ENCODE data around the gene RAB24.

RAB24 gene

DNA sequence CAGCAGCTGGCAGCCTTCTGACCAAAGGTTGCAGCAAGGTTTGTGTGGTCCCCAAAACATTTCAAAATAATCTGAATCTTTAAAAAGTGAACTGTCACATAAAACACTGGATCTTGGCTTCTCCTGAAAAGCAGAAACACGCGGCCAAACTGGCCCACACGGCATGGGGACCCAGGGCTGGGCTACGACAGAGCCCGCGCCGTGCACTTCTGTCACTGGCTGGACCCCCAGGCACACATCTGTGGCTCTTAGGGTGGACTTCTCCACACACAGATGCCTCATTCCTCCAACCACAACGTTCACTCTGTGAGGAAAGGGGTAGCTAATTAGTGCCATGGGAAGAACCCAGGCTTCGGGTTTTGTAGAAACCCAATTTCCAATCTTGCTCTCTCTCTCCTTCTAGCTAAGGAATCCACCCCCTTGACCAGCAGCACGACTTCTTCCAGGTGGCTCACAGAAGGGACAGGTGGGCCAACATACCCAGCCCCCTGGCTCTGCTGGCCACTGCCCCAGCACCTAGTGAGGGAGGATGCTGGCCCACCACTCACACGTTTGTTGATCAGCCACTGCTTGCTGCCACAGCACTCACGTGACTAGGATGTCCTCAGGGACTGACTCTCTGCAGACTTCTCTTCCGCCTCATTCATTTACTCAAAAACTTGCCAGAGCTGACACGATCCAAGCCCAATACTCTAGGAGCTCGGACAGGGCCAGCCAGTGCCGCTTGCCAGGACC is 30.1 kb upstream of the RAB24 start:
- no peak for DNase-seq (ENCODE audit: low read depth in 2 of 2)

GRCh38 chr5:177332896-177333260 is 29.4 kb upstream of the RAB24 start:
- DNase-seq (ENCODE audit: low read depth in 2 of 2) = no peak

DNA sequence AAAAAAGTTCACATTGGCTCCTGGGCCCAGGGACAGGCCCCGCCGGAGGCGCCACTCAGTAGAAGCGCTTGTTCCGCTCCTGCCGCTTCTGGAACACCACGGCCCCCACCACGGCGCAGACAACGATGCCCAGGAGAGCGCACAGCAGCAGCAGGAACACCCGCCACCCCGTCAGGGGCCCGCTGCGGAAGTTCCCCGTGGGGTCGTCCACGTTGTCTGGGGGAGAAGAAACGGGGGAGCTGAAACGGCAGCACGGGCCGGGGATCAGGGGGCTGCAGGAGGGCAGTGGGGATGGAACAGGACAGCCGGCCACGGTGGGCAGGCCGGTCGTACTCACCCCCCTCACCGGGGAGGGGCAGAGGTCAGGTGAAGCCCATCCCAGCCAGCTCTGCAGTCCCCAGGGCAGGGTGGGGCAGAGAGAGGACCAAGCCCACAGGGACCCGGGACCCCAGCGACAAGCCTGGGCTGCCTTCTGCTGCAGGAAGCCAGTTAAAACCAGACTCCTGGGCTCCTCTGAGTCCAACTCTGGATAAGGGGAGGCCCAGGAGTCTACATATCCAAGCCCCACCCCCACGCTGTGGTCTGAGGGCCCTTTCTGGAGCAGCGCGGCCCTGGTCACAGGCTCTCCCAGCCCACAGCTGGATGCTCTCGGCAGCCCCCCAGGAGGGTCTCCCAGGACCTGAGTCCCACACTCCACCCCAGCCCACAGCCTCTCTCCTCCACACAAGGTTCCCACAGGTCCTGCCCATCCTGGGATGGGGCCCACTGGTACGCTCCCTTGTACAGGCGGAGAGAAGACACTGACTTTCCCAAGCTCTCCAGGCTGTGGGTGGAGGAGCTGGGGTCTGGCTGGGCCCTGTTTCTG is 28.7 kb upstream of the RAB24 start:
- DNase-seq (ENCODE audit: low read depth in 2 of 2) = no peak

GRCh38 chr5:177330991-177331842 is 27.7 kb upstream of the RAB24 start:
- DNase-seq (ENCODE audit: low read depth in 2 of 2) = no peak

DNA sequence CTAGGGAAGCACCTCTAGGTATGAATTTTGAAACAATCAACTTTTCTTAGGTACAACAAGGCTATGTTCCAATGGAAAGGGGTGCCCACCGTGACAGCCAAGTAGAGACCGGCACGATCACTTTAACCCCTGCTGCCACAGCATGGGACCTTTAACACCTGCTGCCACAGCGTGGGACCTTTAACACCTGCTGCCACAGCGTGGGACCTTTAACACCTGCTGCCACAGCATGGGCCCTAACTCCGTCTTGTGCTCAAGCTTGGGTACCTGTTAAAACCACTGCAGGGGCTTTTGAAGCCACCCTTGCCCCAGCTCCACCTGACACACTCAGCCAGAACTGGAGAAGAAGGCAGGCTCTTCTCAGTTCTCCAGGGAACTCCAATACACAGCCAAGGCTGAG is 26.4 kb upstream of the RAB24 start:
- DNase-seq (ENCODE audit: low read depth in 2 of 2) = no peak

DNA sequence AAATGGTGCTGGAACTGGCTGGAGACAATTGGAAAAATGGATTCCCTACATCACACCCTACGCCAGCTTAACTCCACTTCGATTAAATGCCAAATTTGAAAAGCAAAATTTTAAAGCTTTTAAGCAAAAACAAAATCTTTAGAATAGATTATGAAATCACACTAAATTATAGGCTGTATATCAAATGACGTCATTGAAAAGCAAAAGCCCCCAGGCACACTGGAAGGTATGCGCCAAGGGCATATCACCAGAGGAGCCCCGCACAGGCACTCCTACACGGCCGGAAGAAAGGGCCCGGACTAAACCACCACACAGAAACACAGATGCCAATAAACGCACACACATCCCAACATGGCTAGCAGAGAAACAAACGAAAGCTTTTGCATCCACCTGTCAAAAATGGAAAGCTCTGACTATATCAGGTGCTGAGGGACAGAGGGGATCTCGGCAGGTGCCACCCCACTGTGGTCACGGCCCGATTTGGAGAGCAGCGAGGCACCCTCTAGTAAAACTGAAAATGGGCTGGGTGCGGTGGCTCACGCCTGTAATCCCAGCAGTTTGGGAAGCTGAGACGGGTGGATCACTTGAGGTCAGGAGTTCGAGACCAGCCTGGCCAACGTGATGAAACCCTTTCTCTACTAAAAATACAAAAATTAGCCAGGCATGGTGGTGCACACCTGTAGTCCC is 25.2 kb upstream of the RAB24 start:
- DNase-seq (ENCODE audit: low read depth in 2 of 2) = no peak

DNA sequence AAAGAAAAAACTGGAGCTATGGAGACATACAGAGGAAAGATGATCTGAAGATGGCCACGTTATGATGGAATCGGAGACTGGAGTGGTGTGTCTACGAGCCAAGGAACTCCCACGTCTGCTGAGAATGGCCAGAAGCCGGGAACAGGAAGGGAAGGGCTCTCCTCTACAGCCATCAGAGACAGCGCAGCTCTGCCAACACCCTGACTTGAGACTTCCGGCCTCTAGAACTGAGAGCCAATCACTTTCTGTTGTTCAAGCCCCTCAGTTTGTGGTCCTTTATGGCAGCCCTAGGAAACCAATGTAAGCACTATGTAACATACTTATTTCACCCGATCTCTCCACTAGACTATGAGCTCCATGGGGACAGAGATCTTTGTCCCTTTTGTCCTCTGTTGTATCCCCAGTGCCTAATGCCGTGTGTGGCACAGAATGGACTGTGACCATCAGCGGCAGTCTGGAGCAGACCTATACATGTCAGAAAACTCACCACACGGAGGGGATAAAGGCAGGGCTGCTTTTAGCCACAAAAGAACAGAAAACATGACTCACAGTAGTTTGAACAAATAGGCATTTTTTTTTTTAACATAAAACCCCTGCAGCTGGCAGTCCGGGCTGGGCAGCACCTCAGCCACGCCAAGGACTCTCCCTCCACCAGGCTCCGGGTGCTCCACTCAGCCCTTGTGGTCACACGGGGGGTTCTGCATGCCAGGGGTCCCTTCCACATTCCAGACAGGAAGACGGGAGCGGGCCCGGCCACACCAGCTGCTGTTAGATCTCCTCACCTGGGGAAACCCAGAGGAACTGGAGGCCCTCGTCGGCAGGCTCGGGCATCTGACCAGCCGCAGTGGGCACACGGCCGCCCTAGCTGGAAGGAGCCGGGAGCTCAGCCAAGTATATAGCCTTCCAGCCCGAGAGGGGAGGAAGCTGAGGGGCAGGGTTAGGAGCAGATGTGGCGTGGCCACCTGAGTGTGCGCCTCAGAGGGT is 24.3 kb upstream of the RAB24 start:
- DNase-seq (ENCODE audit: low read depth in 2 of 2) = no peak

- DNase-seq (ENCODE audit: low read depth in 2 of 2) = no peak
These were observed 22.4 kb upstream of the RAB24 start for GRCh38 chr5:177325868-177326381.

DNA sequence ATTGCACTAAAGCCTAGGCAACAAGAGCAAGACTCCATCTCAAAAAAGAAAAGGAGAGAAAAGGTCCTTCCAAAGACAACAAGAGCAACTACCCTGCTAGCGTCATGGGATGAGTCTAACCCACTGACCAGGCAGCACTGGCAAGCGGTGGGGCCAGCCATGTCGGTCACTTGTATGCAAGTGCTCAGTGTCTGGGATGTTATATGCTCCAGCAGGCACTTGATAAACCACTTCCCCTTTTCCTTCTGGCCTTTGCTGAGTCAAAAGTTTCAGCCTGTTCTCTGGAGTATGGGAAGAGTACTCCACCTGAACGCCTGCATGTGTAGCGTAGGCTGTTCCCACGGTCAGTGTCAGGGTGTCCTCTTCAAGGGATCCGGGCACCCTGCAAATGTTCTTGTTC is 17.4 kb upstream of the RAB24 start:
- DNase-seq (ENCODE audit: low read depth in 2 of 2) = no peak

- DNase-seq (ENCODE audit: low read depth in 2 of 2) = no peak
These were observed 16.5 kb upstream of the RAB24 start for GRCh38 chr5:177319913-177320588.

GRCh38 chr5:177317959-177318377 is 14.4 kb upstream of the RAB24 start:
- DNase-seq (ENCODE audit: low read depth in 2 of 2) = peak; percentile 60 to 68

DNA sequence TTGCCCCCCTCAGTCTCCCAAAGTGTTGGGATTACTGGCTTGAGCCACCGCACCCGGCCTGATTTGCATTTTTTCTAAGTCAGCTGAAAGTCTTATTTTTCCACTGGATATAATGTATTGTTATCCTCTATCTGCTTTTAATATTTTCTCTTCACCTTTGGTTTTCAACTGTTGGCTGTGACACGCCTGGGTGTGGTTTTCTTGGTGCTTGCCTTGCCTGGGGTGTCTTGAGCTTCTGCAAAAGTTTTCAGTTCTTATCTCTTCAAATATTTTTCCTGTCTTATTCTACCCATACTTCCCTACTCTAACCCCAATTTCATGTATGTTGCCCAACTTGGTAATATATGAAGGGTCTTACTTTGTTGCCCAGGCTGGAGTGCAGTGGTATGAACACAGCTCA is 12.5 kb upstream of the RAB24 start:
- no peak for DNase-seq (ENCODE audit: low read depth in 2 of 2)

DNA sequence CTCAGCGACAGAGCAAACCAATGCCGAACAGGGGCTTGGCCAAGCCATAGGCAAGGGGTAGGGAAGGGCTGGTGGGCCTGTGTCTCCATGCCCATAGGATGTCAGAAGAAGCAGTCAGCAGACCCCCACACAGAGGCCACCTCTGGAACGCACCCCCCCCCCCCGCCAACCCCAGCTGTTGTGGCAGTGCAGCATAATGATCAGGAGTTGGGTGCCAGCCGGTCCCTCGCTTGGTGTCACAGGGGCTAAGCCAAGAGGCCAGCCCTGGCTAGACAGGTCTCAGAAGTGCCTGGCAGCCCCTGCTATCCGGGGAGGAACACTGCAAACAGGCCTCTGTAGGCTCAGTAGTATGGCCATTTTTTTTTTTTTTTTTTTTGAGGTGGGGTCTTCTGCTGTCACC is 11.9 kb upstream of the RAB24 start:
- DNase-seq (ENCODE audit: low read depth in 2 of 2) = no peak

DNA sequence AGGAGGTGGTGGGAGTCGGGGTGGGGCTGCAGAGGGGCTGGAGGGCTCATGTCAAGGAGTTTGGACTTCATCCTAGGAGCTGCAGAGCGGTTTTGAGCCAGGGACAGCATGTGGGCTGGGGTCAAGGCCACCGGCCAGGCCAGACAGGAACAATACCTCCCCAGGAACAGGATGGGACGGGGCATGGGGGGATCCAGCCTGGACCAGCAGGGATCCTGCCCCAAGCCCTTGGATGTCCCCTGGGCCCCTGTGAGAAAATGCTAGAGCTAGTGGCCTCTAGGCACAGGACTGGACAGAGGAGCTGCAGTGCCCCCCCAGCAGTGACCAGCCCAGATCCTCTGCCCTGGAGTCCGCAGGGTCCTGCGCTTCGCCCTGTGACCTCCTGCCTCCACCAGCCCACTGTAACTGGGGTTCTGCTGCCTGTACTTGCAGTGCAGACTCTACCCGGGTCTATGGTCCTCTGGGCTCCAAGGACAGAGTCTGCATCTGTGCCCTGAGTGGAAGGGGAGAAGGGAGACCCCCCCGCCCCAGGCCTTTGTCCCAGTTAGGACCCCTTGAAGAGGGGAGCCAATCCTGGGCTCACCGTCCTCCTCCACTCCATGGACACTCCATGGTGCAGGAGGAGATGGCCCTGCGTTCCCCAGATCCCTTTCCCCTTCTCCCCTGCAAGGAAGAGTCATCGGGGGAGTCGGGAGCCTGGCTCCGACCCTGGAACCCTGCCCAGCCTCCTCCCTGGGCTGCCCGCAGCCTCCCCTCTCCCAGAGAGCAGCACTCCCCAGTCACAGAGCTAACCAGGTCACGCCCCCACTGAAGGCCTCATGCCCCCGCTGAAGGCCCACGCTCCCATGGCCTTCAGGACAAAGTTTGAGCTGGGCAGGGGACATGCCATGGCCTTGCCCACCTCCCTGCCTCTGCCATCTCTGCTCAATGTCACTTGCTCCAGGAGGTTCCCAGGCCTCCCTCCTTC is 11.1 kb upstream of the RAB24 start:
- no peak for DNase-seq (ENCODE audit: low read depth in 2 of 2)

DNA sequence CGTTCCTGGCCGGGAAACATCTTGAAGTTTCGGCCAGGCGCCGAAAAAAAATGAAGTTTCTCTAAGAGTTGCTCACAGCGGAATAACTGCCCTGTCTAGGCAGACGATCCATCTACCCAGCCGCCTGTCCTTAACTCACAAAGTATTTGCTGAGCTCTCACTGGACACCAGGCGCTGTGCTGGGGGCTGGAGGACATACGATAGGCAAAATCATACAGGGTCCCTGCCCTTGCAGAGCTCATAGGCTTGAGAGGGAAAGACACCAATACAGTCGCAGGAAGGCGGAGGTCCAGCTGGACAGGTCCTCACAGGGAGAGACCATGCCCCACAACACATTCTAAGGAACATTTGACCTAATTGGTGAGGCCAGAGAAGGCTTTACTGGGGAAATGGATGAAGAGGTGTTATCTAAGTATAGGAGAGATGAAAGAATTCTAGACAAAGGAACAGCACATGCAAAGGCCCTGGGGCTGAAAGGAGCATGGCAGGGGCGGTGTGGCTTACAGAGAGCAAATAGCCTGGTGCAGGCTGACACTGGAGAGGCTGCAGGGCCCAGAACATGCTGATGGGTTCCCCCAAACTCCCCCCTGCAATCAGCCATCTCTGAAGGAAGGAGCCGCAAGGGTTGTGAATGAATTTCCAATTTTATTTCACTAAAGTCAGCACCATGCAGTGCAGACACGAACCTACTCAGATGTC is 10.2 kb upstream of the RAB24 start:
- no peak for DNase-seq (ENCODE audit: low read depth in 2 of 2)

GRCh38 chr5:177312649-177313181 is 9.2 kb upstream of the RAB24 start:
- peak in 1 of 2 donors; percentile 42 for DNase-seq (ENCODE audit: low read depth in 2 of 2)
